Activated CD8-positive, alpha-beta memory T cell treated with anti-CD3 and anti-CD28 coated beads, Interleukin-2, amount 50 U/mL, for 48 hours (primary cell): ENCODE measurements around the gene RGSL1.

Experiments
- DNase-seq: peaks from one replicate; pipeline ENCODE4 v3.0.0-alpha.2; 2020

RGSL1 gene

GRCh38 chr1:182450087-182450486, at the start of gene RGSL1:
TSS of gene RGSL1 (plus strand) at chr1:182450146. CDS start at chr1:182450166, 20 bp downstream.
- DNase-seq = no peak

GRCh38 chr1:182400567-182400966, 49.4 kb upstream of the RGSL1 start, which contains the start of gene TEDDM1:
TSS of gene TEDDM1 (minus strand) at chr1:182400667. CDS start at chr1:182400485, 182 bp downstream.
- DNase-seq = no peak

GRCh38 chr1:182404781-182405180, 45.2 kb upstream of the RGSL1 start:
- DNase-seq = no peak

- DNase-seq = no peak
These were observed 44.4 kb upstream of the RGSL1 start for GRCh38 chr1:182405578-182405977.

- no peak for DNase-seq
These were observed 43.9 kb upstream of the RGSL1 start for GRCh38 chr1:182406012-182406411.

GRCh38 chr1:182407724-182408123, 42.2 kb upstream of the RGSL1 start:
- DNase-seq = no peak

- DNase-seq = no peak
These were observed 41.4 kb upstream of the RGSL1 start for GRCh38 chr1:182408435-182409075.

DNA sequence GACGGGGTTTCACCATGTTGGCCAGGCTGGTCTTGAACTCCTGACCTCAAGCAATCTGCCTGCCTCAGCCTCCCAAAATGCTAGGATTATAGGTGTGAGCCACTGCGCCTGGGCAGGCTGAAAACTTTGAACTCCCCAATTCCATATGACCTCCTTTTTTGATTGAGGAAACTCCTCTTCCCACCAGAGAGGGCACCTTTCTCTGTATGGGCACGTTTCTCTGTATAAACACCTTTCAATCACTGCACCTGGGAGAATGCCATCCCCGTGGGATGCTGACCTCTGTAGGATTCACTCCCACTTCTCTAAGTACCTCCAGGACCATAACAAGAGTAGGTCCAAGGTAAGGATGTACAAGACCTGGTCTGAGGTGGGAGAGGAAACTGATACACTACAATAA, 39.8 kb upstream of the RGSL1 start:
- DNase-seq = no peak

- no peak for DNase-seq
These were observed 39.2 kb upstream of the RGSL1 start for GRCh38 chr1:182410620-182411273.

GRCh38 chr1:182413486-182413885, 36.5 kb upstream of the RGSL1 start:
- DNase-seq = no peak

DNA sequence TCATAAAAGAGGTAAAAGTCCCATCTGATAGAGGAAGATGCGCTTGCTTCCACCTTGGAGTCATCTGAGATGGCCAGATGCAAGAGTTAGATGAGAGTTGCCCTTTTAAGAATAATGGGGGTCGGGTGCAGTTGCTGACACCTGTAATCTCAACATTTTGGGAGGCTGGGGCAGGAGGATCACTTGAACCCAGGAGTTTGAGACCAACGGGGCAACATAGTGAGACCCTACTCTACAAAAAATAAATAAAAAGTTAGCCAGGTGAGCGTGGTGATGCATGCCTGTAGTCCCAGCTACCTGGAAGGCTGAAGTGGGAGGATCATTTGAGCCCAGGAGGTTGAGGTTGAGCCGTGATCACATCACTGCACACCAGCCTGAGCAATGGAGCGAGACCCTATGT, 36.0 kb upstream of the RGSL1 start:
- no peak for DNase-seq

DNA sequence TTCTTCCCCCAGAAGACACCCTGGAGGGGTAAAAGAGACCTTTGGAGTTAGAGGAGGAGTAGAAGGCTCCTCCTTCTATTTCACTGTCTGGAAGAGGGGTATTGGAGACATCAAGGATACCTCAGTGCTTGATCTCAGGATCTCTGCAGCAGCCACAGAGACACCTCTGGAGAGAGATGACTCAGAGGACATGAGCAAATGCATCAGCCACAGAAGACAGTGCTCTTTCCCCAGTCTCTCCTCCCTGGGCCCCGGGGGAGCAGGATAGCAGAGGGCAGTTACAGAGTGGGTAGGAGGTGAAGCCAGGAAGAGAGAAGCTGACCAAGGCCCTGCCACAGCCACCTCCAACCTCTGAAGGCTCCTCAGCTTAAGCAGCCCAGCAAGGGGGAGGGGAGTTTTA, 34.2 kb upstream of the RGSL1 start:
- DNase-seq = no peak

DNA sequence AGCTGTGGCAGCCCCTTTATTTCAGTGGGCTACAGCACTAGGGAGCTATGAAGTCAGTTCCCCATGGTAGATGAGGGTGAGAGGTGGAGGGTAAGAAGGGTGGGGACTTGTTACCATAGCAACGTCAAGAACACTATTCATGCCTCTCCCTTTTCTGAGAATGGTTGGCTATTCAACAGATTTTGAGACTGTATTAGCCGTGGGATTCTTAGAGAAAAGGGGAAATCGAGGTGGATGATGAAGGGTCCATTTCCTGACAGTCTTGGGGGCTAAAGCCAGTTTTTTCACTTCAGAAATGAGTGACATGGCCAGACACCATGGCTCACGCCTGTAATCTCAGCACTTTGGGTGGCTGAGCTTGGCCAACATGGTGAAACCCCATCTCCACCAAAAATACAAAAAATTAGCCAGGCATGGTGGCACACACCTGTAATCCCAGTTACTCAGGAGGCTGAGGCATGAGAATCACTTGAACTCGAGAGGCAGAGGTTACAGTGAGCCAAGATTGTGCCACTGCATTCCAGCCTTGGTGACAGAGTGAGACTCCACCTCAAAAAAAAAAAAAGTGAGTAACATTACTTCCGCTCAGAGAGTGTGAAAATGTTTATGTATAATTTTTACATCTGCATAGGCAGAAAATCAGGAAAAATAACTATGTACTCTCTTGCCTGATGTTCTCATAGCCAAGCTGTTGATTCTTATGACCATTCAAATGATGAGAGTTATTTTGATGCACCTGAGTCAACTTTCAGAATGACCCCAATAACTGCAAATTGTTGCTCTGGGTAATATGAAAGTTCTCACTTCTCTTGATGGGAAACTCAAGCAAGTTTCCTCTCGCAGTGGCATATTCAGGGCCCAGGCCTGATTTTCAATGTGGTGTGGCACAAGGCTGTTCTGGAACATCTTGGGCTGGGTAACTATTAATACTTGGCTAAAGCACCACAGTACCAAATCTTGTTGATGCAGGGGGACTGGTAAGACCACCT, 23.2 kb upstream of the RGSL1 start:
- DNase-seq = no peak

DNA sequence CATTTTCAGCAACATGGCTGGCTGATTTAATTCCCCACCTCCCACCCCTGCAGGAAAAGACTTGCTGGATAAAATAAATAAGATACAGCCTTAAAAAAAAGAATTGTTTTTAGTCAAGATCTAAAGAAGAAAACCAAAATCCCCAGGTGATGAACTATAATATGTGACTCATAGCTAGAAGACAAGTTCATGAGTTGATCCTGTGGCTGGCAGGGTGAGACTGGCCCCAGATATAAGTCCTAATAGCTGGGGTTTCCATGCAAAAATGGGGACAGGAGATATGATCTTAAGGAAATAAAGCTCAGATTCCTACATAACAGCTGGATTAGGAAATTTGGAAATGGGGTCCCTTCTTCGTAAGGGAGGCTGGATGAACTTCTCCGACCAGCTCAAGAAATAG, 21.9 kb upstream of the RGSL1 start:
- DNase-seq = no peak

- peak; percentile 59 for DNase-seq
These were observed 19.5 kb upstream of the RGSL1 start for GRCh38 chr1:182430263-182431068.

- no peak for DNase-seq
These were observed 18.7 kb upstream of the RGSL1 start for GRCh38 chr1:182431278-182431677.

GRCh38 chr1:182433580-182433979, 16.4 kb upstream of the RGSL1 start:
- no peak for DNase-seq

- DNase-seq = no peak
These were observed 11.6 kb upstream of the RGSL1 start for GRCh38 chr1:182438326-182438725.

DNA sequence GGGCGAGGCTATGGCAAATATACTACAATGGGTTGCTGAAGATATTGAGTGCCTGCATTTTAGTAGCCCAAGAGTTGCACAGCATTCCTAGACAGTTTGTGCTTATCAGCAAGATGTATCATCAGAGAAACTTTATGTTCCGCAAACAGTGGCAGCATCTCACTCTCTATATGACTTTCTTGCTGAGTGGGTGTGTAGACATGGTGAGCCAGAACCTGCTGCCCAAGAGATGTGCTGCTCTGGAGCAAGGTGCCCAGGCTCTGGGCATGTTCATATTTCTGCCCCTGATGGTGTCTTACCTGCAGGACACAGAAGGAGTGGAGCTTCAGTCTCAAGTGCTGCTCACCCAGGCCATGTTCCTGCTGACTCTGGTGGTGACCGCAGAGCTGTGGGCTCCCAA, 8.2 kb upstream of the RGSL1 start:
- no peak for DNase-seq

GRCh38 chr1:182442333-182442732, 7.6 kb upstream of the RGSL1 start:
- no peak for DNase-seq

- no peak for DNase-seq
These were observed 5.4 kb upstream of the RGSL1 start for GRCh38 chr1:182444497-182444896.

GRCh38 chr1:182446033-182446669, 3.8 kb upstream of the RGSL1 start:
- DNase-seq = no peak
